Tibial nerve (tissue), 3 donors: ENCODE measurements around the gene PHYHIPL.

Experiments used
- CTCF ChIP-seq, 5 experiments: fragments of 200-600 bp in 3 of 5; fragments of 450-650 bp in 2 of 5; sonication (generic) in 3 of 5; IDR thresholded peaks; one replicate each; pipeline ENCODE4 v1.5.1; 2016 to 2019; ENCODE audit warnings: antibody characterized with exemption in 5 of 5, mild to moderate bottlenecking in 3 of 5, moderate library complexity in 2 of 5
- POLR2A ChIP-seq, 2 donors: fragments of 450-650 bp; IDR thresholded peaks; one replicate each; pipeline ENCODE4 v1.6.1; 2017; ENCODE audit warnings: antibody characterized with exemption in 2 of 2, mild to moderate bottlenecking in 2 of 2, moderate library complexity in 2 of 2

GRCh38 chr10:59222788-59223187, 46.3 kb downstream of the PHYHIPL start:
- TF ChIP-seq CTCF (IDR thresholded peaks at IDR 0.05) (no peak), POLR2A (IDR thresholded peaks at IDR 0.05) (no peak)
